DND-41 (cell line): ENCODE data around the gene FNBP1.

Experiments used
- ATAC-seq: fragments of 200-7000 bp; cut with Tn5 transposase; 3 replicates; pipeline ENCODE4 v1.9.1; 2021; ENCODE audit warnings: low read depth; ENCODE audit not compliant: insufficient read depth
- DNase-seq: peaks from one replicate; pipeline ENCODE4 v3.0.0-alpha.2; 2020
- H2AFZ ChIP-seq: 2 replicates; pipeline ENCODE4 v1.6.0; 2012; ENCODE audit warnings: low read depth, low read length
- H3K27ac ChIP-seq: 2 replicates; pipeline ENCODE4 v1.5.1; 2012; ENCODE audit warnings: low read length, inconsistent platforms
- H3K27me3 ChIP-seq: fragments of 200-600 bp; sonication (generic); 2 replicates; pipeline ENCODE4 v1.6.0; 2012; ENCODE audit warnings: low read length, mild to moderate bottlenecking, inconsistent platforms; ENCODE audit not compliant: insufficient read depth, poor library complexity
- H3K36me3 ChIP-seq: 2 replicates; pipeline ENCODE4 v1.5.1; 2012; ENCODE audit warnings: low read length, inconsistent platforms; ENCODE audit not compliant: insufficient read depth
- H3K4me1 ChIP-seq: 2 replicates; pipeline ENCODE4 v1.5.1; 2012; ENCODE audit warnings: mild to moderate bottlenecking, low read length; ENCODE audit not compliant: insufficient read depth
- H3K4me2 ChIP-seq: 2 replicates; pipeline ENCODE4 v1.6.0; 2012; ENCODE audit warnings: mild to moderate bottlenecking, moderate library complexity, low read length, inconsistent platforms; ENCODE audit not compliant: insufficient read depth
- H3K4me3 ChIP-seq, 2 experiments: fragments of 200-600 bp in 1 of 2; shearing (Covaris generic) in 1 of 2; 2 replicates each; pipeline ENCODE4 v1.5.1; 2012 to 2016; ENCODE audit warnings: inconsistent platforms in 2 of 2, low read length in 2 of 2, mild to moderate bottlenecking in 2 of 2, low read depth in 1 of 2, moderate library complexity in 1 of 2
- H3K79me2 ChIP-seq: 2 replicates; pipeline ENCODE4 v1.6.0; 2012; ENCODE audit warnings: low read length, inconsistent platforms; ENCODE audit not compliant: insufficient read depth
- H3K9ac ChIP-seq: 2 replicates; pipeline ENCODE4 v1.6.0; 2012; ENCODE audit warnings: low read depth, mild to moderate bottlenecking, inconsistent platforms, low read length, moderate library complexity
- H3K9me3 ChIP-seq: 2 replicates; pipeline ENCODE4 v1.5.1; 2012; ENCODE audit warnings: low read length, moderate library complexity, mild to moderate bottlenecking, inconsistent platforms; ENCODE audit not compliant: insufficient read depth, severe bottlenecking
- H4K20me1 ChIP-seq: 2 replicates; pipeline ENCODE4 v1.6.0; 2012; ENCODE audit warnings: low read length; ENCODE audit not compliant: insufficient read depth
- CTCF ChIP-seq: IDR thresholded peaks from 2 replicates; pipeline ENCODE4 v1.5.1; 2012; ENCODE audit warnings: borderline replicate concordance, low read length, moderate library complexity, mild to moderate bottlenecking; ENCODE audit not compliant: poor library complexity, severe bottlenecking; ENCODE audit errors: extremely low read depth
- EZH2 ChIP-seq: IDR thresholded peaks from 3 replicates; pipeline ENCODE4 v1.6.1; 2012; ENCODE audit warnings: borderline replicate concordance, low read depth, mild to moderate bottlenecking, moderate library complexity, low read length, inconsistent platforms; ENCODE audit not compliant: severe bottlenecking

FNBP1 gene

GRCh38 chr9:129884220-129885017 is 158.6 kb downstream of the FNBP1 start:
- peak overlapping the region; percentile 76 for H3K9ac ChIP-seq
- peaks cover 76% of the 10 kb centered on the region for H3K4me1 ChIP-seq
- no peaks in the 10 kb centered on the region for H3K27me3 ChIP-seq
- H4K20me1 ChIP-seq = no peaks in the 10 kb centered on the region
- H3K9me3 ChIP-seq = no peaks in the 10 kb centered on the region
- DNase-seq = peak; percentile 96
- peaks cover 49% of the 10 kb centered on the region for H3K79me2 ChIP-seq
- peaks cover 35% of the 10 kb centered on the region for H3K36me3 ChIP-seq
- TF ChIP-seq CTCF (no peak), EZH2 (no peak)
- peak overlapping the region; percentile 75 for H3K4me2 ChIP-seq
- peak overlapping the region; percentile 97 for H3K27ac ChIP-seq
- H2AFZ ChIP-seq = 0 out of 2 replicates have a peak overlapping the region, but pooled peaks have one; percentile 15
- ATAC-seq = peak; percentile 61
- peak overlapping the region; percentile 23 to 63; a peak in 3 of 4 replicates for H3K4me3 ChIP-seq

GRCh38 chr9:129881547-129882324 is 161.3 kb downstream of the FNBP1 start:
- Histone ChIP-seq H3K79me2 (peaks cover 34% of the 10 kb centered on the region), H3K27me3 (no peaks in the 10 kb centered on the region), H3K27ac (peak overlapping the region; percentile 54), H3K9ac (0 out of 2 replicates have a peak overlapping the region, but pooled peaks have one; percentile 12), H3K4me3 (no peak overlapping the region), H3K4me2 (no peak overlapping the region), H3K36me3 (peaks cover 33% of the 10 kb centered on the region), H4K20me1 (no peaks in the 10 kb centered on the region), H2AFZ (no peak overlapping the region), H3K4me1 (peaks cover 50% of the 10 kb centered on the region), H3K9me3 (no peaks in the 10 kb centered on the region)
- TF ChIP-seq EZH2 = no peak
- no peak for TF ChIP-seq CTCF
- DNase-seq (peak; percentile 75), ATAC-seq (peak; percentile 21)

- Histone ChIP-seq H3K4me2 (no peak overlapping the region), H3K4me3 (no peak overlapping the region), H3K79me2 (peaks cover 26% of the 10 kb centered on the region), H4K20me1 (no peaks in the 10 kb centered on the region), H3K9ac (peak overlapping the region; percentile 12; the same call in 1 of the 2 replicates), H3K27me3 (no peaks in the 10 kb centered on the region), H3K27ac (peak overlapping the region; percentile 54), H3K36me3 (peaks cover 37% of the 10 kb centered on the region), H2AFZ (no peak overlapping the region), H3K4me1 (peaks cover 42% of the 10 kb centered on the region), H3K9me3 (no peaks in the 10 kb centered on the region)
- ATAC-seq (no peak), DNase-seq (no peak)
- TF ChIP-seq EZH2 = no peak
- TF ChIP-seq CTCF = no peak
Observed at GRCh38 chr9:129880654-129881546, 162.1 kb downstream of the FNBP1 start.
